GM10266 (cell line): ENCODE measurements around the gene GPR151.
A peak's percentile ranks its signal among the peaks of the same experiment; 100 is the strongest.

Experiments used
- DNase-seq: peaks from one replicate; pipeline ENCODE4 v3.0.0; 2012; ENCODE audit errors: extremely low spot score
- CTCF ChIP-seq: IDR thresholded peaks from 2 replicates; pipeline ENCODE4 v1.5.1; 2012; ENCODE audit warnings: mild to moderate bottlenecking, low read depth; ENCODE audit not compliant: control insufficient read depth, insufficient read depth; ENCODE audit errors: missing control alignments

GPR151 gene

GRCh38 chr5:146553446-146553845 lies 37.5 kb upstream of the GPR151 start:
- DNase-seq, result no peak
- TF ChIP-seq CTCF, result no peak

- no peak for TF ChIP-seq CTCF
- no peak for DNase-seq
Observed at GRCh38 chr5:146549615-146550014, 33.6 kb upstream of the GPR151 start.

- no peak for DNase-seq
- TF ChIP-seq CTCF, result no peak
Observed at GRCh38 chr5:146548781-146549449, 32.9 kb upstream of the GPR151 start.

- DNase-seq, result no peak
- no peak for TF ChIP-seq CTCF
Observed at GRCh38 chr5:146544232-146544631, 28.2 kb upstream of the GPR151 start.

GRCh38 chr5:146541958-146542849 lies 26.2 kb upstream of the GPR151 start:
- TF ChIP-seq CTCF, result peak; percentile 87
- DNase-seq, result peak; percentile 54

- no peak for TF ChIP-seq CTCF
- DNase-seq, result no peak
Observed at GRCh38 chr5:146540414-146540813, 24.4 kb upstream of the GPR151 start.

GRCh38 chr5:146539973-146540372 lies 24.0 kb upstream of the GPR151 start:
- no peak for DNase-seq
- TF ChIP-seq CTCF, result no peak
